WTC11 (cell line): Measurements from ENCODE around the gene UBA3. TPM values are rescaled to one million over a fixed set of nuclear protein-coding genes. Genes with fewer than 3 reads are reported as not detected.
A peak's percentile ranks its signal among the peaks of the same experiment; 100 is the strongest.

ENCODE experiments used
- ATAC-seq: fragments of 200-7000 bp; cut with Tn5 transposase; 2 replicates; pipeline ENCODE4 v1.10.0; 2021; ENCODE audit warnings: mild to moderate bottlenecking, moderate library complexity
- CTCF ChIA-PET: fragments of 300-600 bp; sonication (Branson Sonifier 250); formaldehyde crosslinking; loops from one replicate; lab custom pipeline; 2021; ENCODE audit warnings: antibody characterized with exemption; lab: Charles Lee
- POLR2A ChIA-PET: fragments of 350-600 bp; sonication (Branson Sonifier 250); formaldehyde crosslinking; loops from one replicate; lab custom pipeline; 2021; ENCODE audit warnings: antibody characterized with exemption; lab: Charles Lee
- DNase-seq: peaks from one replicate; pipeline ENCODE4 v3.0.0; 2021; ENCODE audit warnings: low spot score
- H3K27ac Mint-ChIP-seq: 2 replicates; pipeline ENCODE4 v1.8.0; 2021; ENCODE audit warnings: mixed read lengths
- H3K27me3 Mint-ChIP-seq: 2 replicates; pipeline ENCODE4 v1.8.0; 2021; ENCODE audit warnings: low read depth, mild to moderate bottlenecking, moderate library complexity, mixed read lengths
- H3K36me3 Mint-ChIP-seq: 2 replicates; pipeline ENCODE4 v1.8.0; 2021; ENCODE audit warnings: mixed read lengths
- H3K4me1 Mint-ChIP-seq: 2 replicates; pipeline ENCODE4 v1.8.0; 2022; ENCODE audit warnings: mixed read lengths
- H3K4me3 Mint-ChIP-seq: 2 replicates; pipeline ENCODE4 v1.8.0; 2021; ENCODE audit warnings: mild to moderate bottlenecking, moderate library complexity, mixed read lengths
- H3K9me3 Mint-ChIP-seq: 2 replicates; pipeline ENCODE4 v1.8.0; 2021; ENCODE audit warnings: mixed read lengths
- AFF4 ChIP-seq: sonication (generic); formaldehyde crosslinking; IDR thresholded peaks from 2 replicates; pipeline ENCODE4 v1.8.1; 2023; ENCODE audit warnings: mild to moderate bottlenecking, missing genetic modification reagents, borderline replicate concordance
- ATF1 ChIP-seq: sonication (generic); formaldehyde crosslinking; IDR thresholded peaks from 2 replicates; pipeline ENCODE4 v1.8.1; 2023; ENCODE audit warnings: mild to moderate bottlenecking, moderate library complexity, missing genetic modification reagents
- ATF2 ChIP-seq: sonication (generic); formaldehyde crosslinking; IDR thresholded peaks from 2 replicates; pipeline ENCODE4 v1.8.1; 2022; ENCODE audit warnings: low read depth, missing genetic modification reagents, borderline replicate concordance
- CREB1 ChIP-seq: sonication (generic); formaldehyde crosslinking; IDR thresholded peaks from 2 replicates; pipeline ENCODE4 v1.8.0; 2023; ENCODE audit warnings: mild to moderate bottlenecking, missing genetic modification reagents
- E2F5 ChIP-seq: sonication (generic); formaldehyde crosslinking; IDR thresholded peaks from 2 replicates; pipeline ENCODE4 v1.8.1; 2022; ENCODE audit warnings: mild to moderate bottlenecking, moderate library complexity, missing genetic modification reagents
- ESRRA ChIP-seq: sonication (generic); formaldehyde crosslinking; IDR thresholded peaks from 2 replicates; pipeline ENCODE4 v1.8.1; 2022; ENCODE audit warnings: mild to moderate bottlenecking, missing genetic modification reagents, borderline replicate concordance
- FOXK1 ChIP-seq: sonication (generic); formaldehyde crosslinking; IDR thresholded peaks from 2 replicates; pipeline ENCODE4 v1.8.0; 2022; ENCODE audit warnings: mild to moderate bottlenecking, moderate library complexity, missing genetic modification reagents
- FOXP1 ChIP-seq: sonication (generic); formaldehyde crosslinking; IDR thresholded peaks from 2 replicates; pipeline ENCODE4 v1.8.0; 2022; ENCODE audit warnings: missing genetic modification reagents, mild to moderate bottlenecking, moderate library complexity, borderline replicate concordance
- GABPB1 ChIP-seq: sonication (generic); formaldehyde crosslinking; IDR thresholded peaks from 2 replicates; pipeline ENCODE4 v1.8.1; 2023; ENCODE audit warnings: mild to moderate bottlenecking, missing genetic modification reagents
- GRHL2 ChIP-seq: fragments of 250-450 bp; sonication (Bioruptor Pico); IDR thresholded peaks from 2 replicates; pipeline ENCODE4 v1.8.0; 2022; ENCODE audit warnings: mild to moderate bottlenecking, moderate library complexity; ENCODE audit not compliant: insufficient replicate concordance, severe bottlenecking
- GTF2I ChIP-seq: fragments of 250-450 bp; sonication (Bioruptor Pico); conservative IDR thresholded peaks from 2 replicates; pipeline ENCODE4 v1.4.0; 2021; ENCODE audit warnings: mild to moderate bottlenecking
- HMGA2 ChIP-seq: fragments of 250-450 bp; sonication (Bioruptor Pico); IDR thresholded peaks from 2 replicates; pipeline ENCODE4 v1.4.0; 2021; ENCODE audit warnings: mild to moderate bottlenecking, moderate library complexity
- IRF2 ChIP-seq: sonication (generic); formaldehyde crosslinking; IDR thresholded peaks from 2 replicates; pipeline ENCODE4 v1.8.0; 2022; ENCODE audit warnings: low read depth, missing genetic modification reagents, borderline replicate concordance
- JAZF1 ChIP-seq: fragments of 250-450 bp; sonication (Bioruptor Pico); IDR thresholded peaks from 2 replicates; pipeline ENCODE4 v1.9.0; 2021; ENCODE audit warnings: moderate library complexity, mild to moderate bottlenecking, inconsistent platforms
- PRRX2 ChIP-seq: fragments of 250-450 bp; sonication (Bioruptor Pico); IDR thresholded peaks from 2 replicates; pipeline ENCODE4 v1.8.0; 2021; ENCODE audit warnings: mild to moderate bottlenecking
- SMAD3 ChIP-seq: sonication (generic); formaldehyde crosslinking; IDR thresholded peaks from 2 replicates; pipeline ENCODE4 v1.8.0; 2022; ENCODE audit warnings: missing genetic modification reagents, mild to moderate bottlenecking, borderline replicate concordance
- TEAD1 ChIP-seq: sonication (generic); formaldehyde crosslinking; IDR thresholded peaks from 2 replicates; pipeline ENCODE4 v1.8.0; 2022; ENCODE audit warnings: mild to moderate bottlenecking, missing genetic modification reagents
- ZNF219 ChIP-seq: sonication (generic); formaldehyde crosslinking; IDR thresholded peaks from 2 replicates; pipeline ENCODE4 v1.8.0; 2023; ENCODE audit warnings: missing genetic modification reagents, mild to moderate bottlenecking, borderline replicate concordance
- ZNF317 ChIP-seq: sonication (generic); formaldehyde crosslinking; IDR thresholded peaks from 2 replicates; pipeline ENCODE4 v1.8.1; 2023; ENCODE audit warnings: low read depth, mild to moderate bottlenecking, moderate library complexity, missing genetic modification reagents, borderline replicate concordance
- total RNA-seq: library from RNA; stranded (reverse); gene quantifications from 3 replicates; pipeline ENCODE4 v1.2.3, GENCODE V29; 2021
- TF ChIP-seq, protein P1 (sequence below): fragments of 250-450 bp; sonication (Bioruptor Pico); conservative IDR thresholded peaks from 2 replicates; pipeline ENCODE4 v1.9.0; 2021; ENCODE audit warnings: mild to moderate bottlenecking
- TF ChIP-seq, protein P2 (sequence below): sonication (generic); formaldehyde crosslinking; IDR thresholded peaks from 2 replicates; pipeline ENCODE4 v1.8.0; 2022; ENCODE audit warnings: mild to moderate bottlenecking, missing genetic modification reagents

The UBA3 gene
- total RNA-seq, 1 experiment from 2014 or later: 75.0 TPM

DNA sequence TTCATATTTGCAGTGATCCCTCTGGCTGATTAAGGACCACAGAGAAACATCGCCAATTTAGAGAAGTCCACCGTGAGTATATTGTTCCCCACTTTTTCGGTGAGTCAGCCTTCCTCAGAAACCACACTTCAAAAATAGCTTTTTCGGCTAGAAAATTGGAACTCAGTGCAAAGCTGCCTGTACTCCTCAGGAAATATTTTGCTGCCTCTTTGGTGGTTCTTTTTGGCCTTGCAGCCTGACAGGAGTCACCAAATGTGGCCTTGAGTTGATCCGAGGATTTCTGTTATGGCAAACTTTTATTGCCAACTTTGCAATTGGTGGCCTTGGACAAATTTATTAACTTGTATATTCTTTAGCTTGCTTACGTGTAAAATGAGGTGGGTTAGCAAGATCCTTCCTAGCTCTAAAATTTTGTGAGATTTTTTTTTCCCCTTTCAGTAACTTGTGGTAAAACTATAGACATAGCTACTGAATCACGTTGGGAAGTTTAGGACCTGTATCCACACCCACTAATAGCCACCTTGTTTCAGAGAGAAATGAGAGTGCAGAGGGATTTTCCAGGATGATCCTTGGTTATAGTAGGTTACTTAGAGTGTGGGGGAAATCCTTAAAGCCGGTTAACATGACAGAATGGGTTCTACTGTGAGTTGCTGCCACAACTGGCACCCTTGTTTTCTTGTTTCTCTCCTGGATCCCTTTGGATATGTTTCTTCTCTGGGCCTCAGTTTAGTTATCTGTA, 14.5 kb upstream of the UBA3 start (continued):
- TF ChIP-seq, protein P1, sequence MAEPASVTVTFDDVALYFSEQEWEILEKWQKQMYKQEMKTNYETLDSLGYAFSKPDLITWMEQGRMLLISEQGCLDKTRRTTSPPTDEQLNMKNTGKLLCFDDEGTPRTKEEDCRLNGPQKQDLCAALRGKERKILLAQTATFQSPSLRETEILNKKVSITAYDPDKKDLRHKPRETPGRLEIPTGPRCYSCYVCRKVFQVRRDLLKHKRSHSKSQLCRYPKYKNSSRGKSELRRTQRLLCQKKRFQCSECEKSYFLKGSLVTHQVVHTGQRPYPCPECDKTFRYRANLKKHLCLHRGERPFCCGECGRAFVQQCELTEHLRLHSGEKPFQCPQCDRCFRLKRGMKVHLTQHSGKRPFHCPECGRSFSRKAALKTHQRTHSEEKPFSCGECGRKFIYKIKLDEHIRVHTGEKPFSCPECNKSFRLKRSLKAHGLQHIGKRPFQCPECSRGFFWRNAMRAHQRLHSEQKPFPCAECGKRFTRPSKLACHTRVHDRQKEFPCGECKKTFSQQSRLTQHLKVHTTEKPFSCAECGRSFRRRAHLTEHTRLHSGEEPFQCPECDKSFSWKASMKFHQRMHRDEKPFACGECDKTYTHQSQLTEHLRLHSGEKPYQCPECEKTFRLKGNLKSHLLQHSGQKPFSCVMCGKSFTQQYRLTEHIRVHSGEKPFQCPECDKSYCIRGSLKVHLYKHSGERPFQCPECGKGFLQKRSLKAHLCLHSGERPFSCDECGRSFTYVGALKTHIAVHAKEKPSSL (CRISPR knock-in tag): no peak
- TF ChIP-seq FOXK1 (CRISPR knock-in tag) (no peak), GTF2I (no peak), HMGA2 (CRISPR knock-in tag) (no peak), CREB1 (CRISPR knock-in tag) (no peak), GRHL2 (CRISPR knock-in tag) (no peak), TEAD1 (CRISPR knock-in tag) (no peak), FOXP1 (CRISPR knock-in tag) (no peak), GABPB1 (CRISPR knock-in tag) (no peak), ZNF219 (CRISPR knock-in tag) (no peak), SMAD3 (CRISPR knock-in tag) (no peak)

DNA sequence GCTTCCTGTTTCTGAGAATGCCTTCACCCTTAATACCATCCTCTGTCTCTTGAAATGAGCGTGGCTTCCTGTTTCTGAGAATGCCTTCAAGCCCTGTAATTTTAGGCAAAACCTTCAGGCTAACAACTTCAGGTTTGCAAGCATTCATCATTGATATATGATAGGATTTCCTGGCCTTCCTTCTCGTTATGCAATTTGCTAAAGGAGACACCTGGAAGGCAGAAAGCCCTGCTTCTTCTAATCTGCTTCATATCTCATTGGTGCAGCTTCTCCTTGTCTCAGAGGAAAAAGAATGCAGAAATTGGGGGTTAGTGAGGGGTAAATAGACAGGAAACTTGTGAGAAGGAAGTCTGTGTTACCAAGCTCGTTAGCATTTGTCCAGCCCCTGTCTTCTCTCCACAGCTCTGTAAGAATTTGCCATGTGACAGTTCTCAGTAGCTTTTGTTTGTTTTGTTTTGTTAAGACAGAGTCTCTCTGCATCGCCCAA, 11.9 kb upstream of the UBA3 start:
- ChIA-PET CTCF (interaction anchor here (0.7 to 1.2 kb wide), 2 partner anchors 30 to 77 kb away, joined by 3 to 8 read pairs; partner anchors contain the start of gene LMOD3), POLR2A (no interaction called here)
- no peaks in the 10 kb centered on the region for H3K27me3 Mint-ChIP-seq
- H3K4me1 Mint-ChIP-seq: peaks cover 63% of the 10 kb centered on the region
- DNase-seq (no peak), ATAC-seq (peak; percentile 19; the same call in 1 of the 2 replicates)
- H3K9me3 Mint-ChIP-seq: no peaks in the 10 kb centered on the region
- H3K27ac Mint-ChIP-seq: peak overlapping the region; percentile 81
- H3K4me3 Mint-ChIP-seq: no peak overlapping the region
- H3K36me3 Mint-ChIP-seq: no peaks in the 10 kb centered on the region
- TF ChIP-seq, protein P2, sequence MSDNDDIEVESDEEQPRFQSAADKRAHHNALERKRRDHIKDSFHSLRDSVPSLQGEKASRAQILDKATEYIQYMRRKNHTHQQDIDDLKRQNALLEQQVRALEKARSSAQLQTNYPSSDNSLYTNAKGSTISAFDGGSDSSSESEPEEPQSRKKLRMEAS (CRISPR knock-in tag): no peak
- TF ChIP-seq ATF2 (CRISPR knock-in tag): no peak
- no peak for TF ChIP-seq PRRX2

- no peaks in the 10 kb centered on the region for H3K27me3 Mint-ChIP-seq
- H3K27ac Mint-ChIP-seq: no peak overlapping the region; the same call in 1 of the 2 replicates
- H3K4me3 Mint-ChIP-seq: no peak overlapping the region
- H3K9me3 Mint-ChIP-seq: no peaks in the 10 kb centered on the region
- TF ChIP-seq ESRRA (no peak), PRRX2 (no peak), ATF1 (CRISPR knock-in tag) (no peak), JAZF1 (CRISPR knock-in tag) (no peak), SMAD3 (CRISPR knock-in tag) (no peak), IRF2 (CRISPR knock-in tag) (no peak), ZNF317 (no peak), AFF4 (CRISPR knock-in tag) (no peak), E2F5 (no peak)
- ATAC-seq: no peak
- H3K4me1 Mint-ChIP-seq: peaks cover 59% of the 10 kb centered on the region
- H3K36me3 Mint-ChIP-seq: no peaks in the 10 kb centered on the region
- POLR2A ChIA-PET: interaction anchor here (0.6 kb wide), 1 partner anchor 9 kb away, joined by 7 read pairs; no protein-coding TSS in a partner anchor
- CTCF ChIA-PET: interaction anchor here (0.6 to 1.2 kb wide), 3 partner anchors 30 to 78 kb away, joined by 3 to 8 read pairs (median 3); partner anchors contain the start of gene LMOD3
- no peak for DNase-seq
These were observed 11.3 kb upstream of the UBA3 start for GRCh38 chr3:69091389-69092029.
